Measurements from ENCODE around the gene TMPRSS13.

GRCh38 chr11:117940736-117941135 lies 11.5 kb upstream of the TMPRSS13 start:
- TF ChIP-seq CTCF (IDR thresholded peaks at IDR 0.05) (no peak), BCL3 (IDR thresholded peaks at IDR 0.05) (no peak), POLR2A (IDR thresholded peaks at IDR 0.05; ENCODE audit: low read length) (no peak), KDM5A (IDR thresholded peaks at IDR 0.05) (no peak)

All from A549 (cell line).